LNCaP clone FGC (cell line): ENCODE measurements around the gene RDX.

Experiments
- DNase-seq: peaks from one replicate; pipeline ENCODE4 v3.0.0-alpha.2; 2011; ENCODE audit warnings: low read depth
- H3K4me3 ChIP-seq: 2 replicates; pipeline ENCODE4 v1.5.1; 2011; ENCODE audit warnings: mild to moderate bottlenecking, low read depth, low read length, control low read depth
- CTCF ChIP-seq: IDR thresholded peaks from 2 replicates; pipeline ENCODE4 v1.5.1; 2012; ENCODE audit warnings: mild to moderate bottlenecking; ENCODE audit not compliant: control insufficient read depth, insufficient read depth; ENCODE audit errors: extremely low read depth

RDX gene

GRCh38 chr11:110272919-110273318 lies 23.5 kb downstream of the RDX start:
- H3K4me3 ChIP-seq, result no peak overlapping the region
- DNase-seq, result no peak
- TF ChIP-seq CTCF, result no peak

- DNase-seq, result no peak
- no peak for TF ChIP-seq CTCF
These were observed 26.4 kb downstream of the RDX start for GRCh38 chr11:110269996-110270395.

GRCh38 chr11:110268441-110268840 lies 28.0 kb downstream of the RDX start:
- no peak for TF ChIP-seq CTCF
- DNase-seq, result no peak
- no peak overlapping the region for H3K4me3 ChIP-seq

More at GRCh38 chr11:110269996-110270395, 26.4 kb downstream of the RDX start:
- H3K4me3 ChIP-seq, result no peak overlapping the region

GRCh38 chr11:110262072-110262403 lies 34.4 kb downstream of the RDX start:
- no peak for TF ChIP-seq CTCF
- no peak overlapping the region for H3K4me3 ChIP-seq
- no peak for DNase-seq

GRCh38 chr11:110261195-110262071 lies 35.0 kb downstream of the RDX start:
- TF ChIP-seq CTCF, result no peak
- no peak overlapping the region for H3K4me3 ChIP-seq
- no peak for DNase-seq

- H3K4me3 ChIP-seq, result no peak overlapping the region
- TF ChIP-seq CTCF, result no peak
- DNase-seq, result no peak
These were observed 42.9 kb downstream of the RDX start for GRCh38 chr11:110253525-110253924.

GRCh38 chr11:110251836-110252235 lies 44.6 kb downstream of the RDX start:
- DNase-seq, result peak; percentile 70
- TF ChIP-seq CTCF, result no peak
- H3K4me3 ChIP-seq, result no peak overlapping the region
